ENCODE data around the gene RALGAPA1.

- TF ChIP-seq ZBTB26 (CRISPR knock-in tag; IDR thresholded peaks at IDR 0.05) (no peak), EHMT2 (IDR thresholded peaks at IDR 0.05) (no peak), ETV5 (CRISPR knock-in tag; IDR thresholded peaks at IDR 0.05; ENCODE audit: low read depth) (no peak), HIVEP1 (CRISPR knock-in tag; IDR thresholded peaks at IDR 0.05) (no peak), CBFA2T2 (conservative IDR thresholded peaks at IDR 0.05) (no peak), TAF1 (IDR thresholded peaks at IDR 0.05; ENCODE audit: control insufficient read depth, extremely low read depth, insufficient read depth, low read length, severe bottlenecking) (no peak), SRF (CRISPR knock-in tag; IDR thresholded peaks at IDR 0.05) (no peak), CTCF (IDR thresholded peaks at IDR 0.05 in 2 of 3, conservative IDR thresholded peaks at IDR 0.05 in 1 of 3; ENCODE audit: insufficient read depth in 2 of 3, low read depth in 1 of 3, low read length in 3 of 3) (no peak), MGA (IDR thresholded peaks at IDR 0.05) (no peak)
Observed at GRCh38 chr14:35741345-35742031, 67.6 kb downstream of the RALGAPA1 start.

Data from K562 (cell line).